SU-DHL-6 (cell line): ENCODE data around the gene KYNU.

Experiments
- CTCF ChIP-seq: fragments of 200-600 bp; sonication (generic); IDR thresholded peaks from one replicate; pipeline ENCODE4 v1.5.1; 2017; ENCODE audit warnings: antibody characterized with exemption, mild to moderate bottlenecking, low read length, moderate library complexity; ENCODE audit not compliant: insufficient read depth, poor library complexity, severe bottlenecking
- EZH2phosphoT487 ChIP-seq: fragments of 200-600 bp; sonication (generic), shearing (Covaris generic); conservative IDR thresholded peaks from 2 replicates; pipeline ENCODE4 v1.6.1; 2018; ENCODE audit warnings: mild to moderate bottlenecking, antibody characterized with exemption, low read length, moderate library complexity, mixed read lengths

- TF ChIP-seq CTCF (no peak), EZH2phosphoT487 (no peak)
These were observed 67.3 kb downstream of the KYNU start for GRCh38 chr2:142944721-142945120.
